GM23248 (cell line): ENCODE data around the gene EYA4. TPM values are rescaled to one million over a fixed set of nuclear protein-coding genes. Genes with fewer than 3 reads are reported as not detected.

ENCODE experiments used
- DNase-seq: peaks from one replicate; pipeline ENCODE4 v3.0.0-alpha.2; 2015
- H2AFZ ChIP-seq: fragments of 200-600 bp; sonication (generic); 2 replicates; pipeline ENCODE4 v1.6.1; 2016; ENCODE audit warnings: antibody characterized with exemption
- H3F3A ChIP-seq: fragments of 200-600 bp; sonication (generic); 2 replicates; pipeline ENCODE4 v1.6.1; 2016; ENCODE audit warnings: mild to moderate bottlenecking, antibody characterized with exemption, mixed run types; ENCODE audit not compliant: insufficient read depth
- H3K27ac ChIP-seq: fragments of 200-600 bp; sonication (generic); 2 replicates; pipeline ENCODE4 v1.5.1; 2016; ENCODE audit warnings: mild to moderate bottlenecking
- H3K27me3 ChIP-seq: fragments of 200-600 bp; sonication (generic); replicated peaks from 2 replicates; pipeline ENCODE4 v1.6.1; 2016; ENCODE audit warnings: mild to moderate bottlenecking; ENCODE audit not compliant: insufficient read depth
- H3K36me3 ChIP-seq: fragments of 200-600 bp; sonication (generic); 2 replicates; pipeline ENCODE4 v1.6.1; 2016; ENCODE audit warnings: low read depth, mild to moderate bottlenecking
- H3K4me1 ChIP-seq: fragments of 200-600 bp; sonication (generic); 2 replicates; pipeline ENCODE4 v1.6.1; 2016; ENCODE audit warnings: mild to moderate bottlenecking; ENCODE audit not compliant: insufficient read depth
- H3K4me2 ChIP-seq: fragments of 200-600 bp; sonication (generic); one replicate; pipeline ENCODE4 v1.6.1; 2016; ENCODE audit warnings: mild to moderate bottlenecking; ENCODE audit not compliant: unreplicated experiment
- H3K4me3 ChIP-seq: fragments of 200-600 bp; sonication (generic); 2 replicates; pipeline ENCODE4 v1.5.1; 2016; ENCODE audit warnings: mild to moderate bottlenecking
- H3K79me2 ChIP-seq: fragments of 200-600 bp; sonication (generic); 2 replicates; pipeline ENCODE4 v1.6.1; 2016; ENCODE audit warnings: mild to moderate bottlenecking; ENCODE audit not compliant: insufficient read depth
- H3K9ac ChIP-seq: fragments of 200-600 bp; sonication (generic); 2 replicates; pipeline ENCODE4 v1.6.1; 2016; ENCODE audit warnings: mild to moderate bottlenecking
- H3K9me2 ChIP-seq: fragments of 200-600 bp; sonication (generic); 2 replicates; pipeline ENCODE4 v1.6.1; 2016; ENCODE audit warnings: mixed run types, mild to moderate bottlenecking, moderate library complexity; ENCODE audit not compliant: insufficient read depth
- H3K9me3 ChIP-seq: fragments of 200-600 bp; sonication (generic); one replicate; pipeline ENCODE4 v1.6.1; 2017; ENCODE audit warnings: low read depth
- H4K20me1 ChIP-seq: fragments of 200-600 bp; sonication (generic); 2 replicates; pipeline ENCODE4 v1.6.0; 2016; ENCODE audit not compliant: insufficient read depth
- EZH2 ChIP-seq: fragments of 200-600 bp; sonication (generic); IDR thresholded peaks from 2 replicates; pipeline ENCODE4 v1.6.1; 2018; ENCODE audit warnings: antibody characterized with exemption, mild to moderate bottlenecking; ENCODE audit not compliant: insufficient read depth, poor library complexity, severe bottlenecking
- EZH2phosphoT487 ChIP-seq: fragments of 200-600 bp; sonication (generic); IDR thresholded peaks from 2 replicates; pipeline ENCODE4 v1.6.1; 2018; ENCODE audit warnings: antibody characterized with exemption, moderate library complexity, mild to moderate bottlenecking, low read depth; ENCODE audit not compliant: insufficient read depth
- WGBS, 2 experiments: methylation state at CpG; one replicate each; pipeline ENCODE4 v1.1.6; 2015 to 2017; ENCODE audit warnings: low lambda C conversion rate in 2 of 2, low coverage in 1 of 2; ENCODE audit errors: missing lambda C conversion rate in 2 of 2; 5-methylcytosine and 5-hydroxymethylcytosine counted together
- in situ Hi-C: fragments of 300-500 bp; cut with MboI; formaldehyde crosslinking; loops from 2 replicates; pipeline ENCODE4 v1.15.0; 2020
- polyA plus RNA-seq: library from polyadenylated mRNA; unstranded; fragments of >200 nt; fragmentation: Nextera tagmentation; extraction: Ambion mirVana; gene quantifications from 2 replicates; pipeline ENCODE4 v1.2.1, GENCODE V29; 2016
- total RNA-seq: library from RNA; depleted of rRNA; stranded (reverse); fragments of >200 nt; shearing (Covaris generic); gene quantifications from 2 replicates; pipeline ENCODE4 v1.2.3, GENCODE V29; 2014

EYA4 gene
- total and polyA plus RNA-seq, 2 experiments from 2014 or later = not detected

- Histone ChIP-seq H3K9me3 (no peaks in the 10 kb centered on the region), H3K4me2 (peak overlapping the region; percentile 30), H3K4me1 (peaks cover 23% of the 10 kb centered on the region), H4K20me1 (no peaks in the 10 kb centered on the region), H3K27ac (peak overlapping the region; percentile 75), H3K36me3 (no peaks in the 10 kb centered on the region), H3F3A (peaks cover 22% of the 10 kb centered on the region), H3K4me3 (peak overlapping the region; percentile 14; the same call in 1 of the 2 replicates), H3K9me2 (no peaks in the 10 kb centered on the region), H2AFZ (no peak overlapping the region), H3K9ac (peak overlapping the region; percentile 42), H3K27me3 (peaks cover 35% of the 10 kb centered on the region), H3K79me2 (no peaks in the 10 kb centered on the region)
- WGBS, 2 experiments = 35 to 39% methylated on average over 2 of the region's 2 CpGs
- DNase-seq = peak; percentile 90
- in situ Hi-C loops = no loop called here
- TF ChIP-seq EZH2 (no peak), EZH2phosphoT487 (no peak)
Observed at GRCh38 chr6:133502441-133503335, 261.5 kb downstream of the EYA4 start.

GRCh38 chr6:133503336-133503729, 262.2 kb downstream of the EYA4 start:
- Histone ChIP-seq H3K4me1 (peaks cover 23% of the 10 kb centered on the region), H4K20me1 (no peaks in the 10 kb centered on the region), H3K27me3 (peaks cover 31% of the 10 kb centered on the region), H3K36me3 (no peaks in the 10 kb centered on the region), H3K9me3 (no peaks in the 10 kb centered on the region), H3K9me2 (no peaks in the 10 kb centered on the region), H2AFZ (no peak overlapping the region), H3K4me2 (peak overlapping the region; percentile 30), H3K9ac (peak overlapping the region; percentile 42; the same call in 1 of the 2 replicates), H3F3A (peaks cover 22% of the 10 kb centered on the region), H3K4me3 (peak overlapping the region; percentile 14; the same call in 1 of the 2 replicates), H3K27ac (peak overlapping the region; percentile 75), H3K79me2 (no peaks in the 10 kb centered on the region)
- in situ Hi-C loops = no loop called here
- no peak for TF ChIP-seq EZH2phosphoT487
- TF ChIP-seq EZH2 = no peak
- 64 to 73% methylated on average over 1 of the region's 1 CpG for WGBS, 2 experiments
- DNase-seq = peak; percentile 21

- TF ChIP-seq EZH2phosphoT487 = no peak
- no peak for TF ChIP-seq EZH2
- H3K4me3 ChIP-seq = no peak overlapping the region
- DNase-seq = no peak
- H3K4me1 ChIP-seq = peaks cover 23% of the 10 kb centered on the region
- H4K20me1 ChIP-seq = no peaks in the 10 kb centered on the region
- peaks cover 22% of the 10 kb centered on the region for H3F3A ChIP-seq
- H3K9me3 ChIP-seq = no peaks in the 10 kb centered on the region
- no peak overlapping the region for H2AFZ ChIP-seq
- no peak overlapping the region for H3K27ac ChIP-seq
- H3K4me2 ChIP-seq = no peak overlapping the region
- no peaks in the 10 kb centered on the region for H3K79me2 ChIP-seq
- WGBS, 2 experiments = 86 to 91% methylated on average over 6 of the region's 6 CpGs
- H3K9ac ChIP-seq = no peak overlapping the region
- in situ Hi-C loops = no loop called here
- H3K9me2 ChIP-seq = no peaks in the 10 kb centered on the region
- H3K36me3 ChIP-seq = no peaks in the 10 kb centered on the region
- peaks cover 22% of the 10 kb centered on the region for H3K27me3 ChIP-seq
Observed at GRCh38 chr6:133504158-133504557, 263.0 kb downstream of the EYA4 start.

GRCh38 chr6:133504761-133505160, 263.6 kb downstream of the EYA4 start:
- H3F3A ChIP-seq = peaks cover 22% of the 10 kb centered on the region
- no peak overlapping the region for H2AFZ ChIP-seq
- 47 to 62% methylated on average over 3 of the region's 3 CpGs for WGBS, 2 experiments
- H3K9ac ChIP-seq = no peak overlapping the region
- H3K27ac ChIP-seq = no peak overlapping the region
- H3K4me2 ChIP-seq = no peak overlapping the region
- no peaks in the 10 kb centered on the region for H4K20me1 ChIP-seq
- in situ Hi-C loops = no loop called here
- H3K79me2 ChIP-seq = no peaks in the 10 kb centered on the region
- no peak for DNase-seq
- H3K9me2 ChIP-seq = no peaks in the 10 kb centered on the region
- H3K36me3 ChIP-seq = no peaks in the 10 kb centered on the region
- H3K9me3 ChIP-seq = no peaks in the 10 kb centered on the region
- peaks cover 16% of the 10 kb centered on the region for H3K27me3 ChIP-seq
- no peak for TF ChIP-seq EZH2phosphoT487
- TF ChIP-seq EZH2 = no peak
- H3K4me1 ChIP-seq = peaks cover 23% of the 10 kb centered on the region
- no peak overlapping the region for H3K4me3 ChIP-seq
